Lower leg skin (tissue), 4 donors: Measurements from ENCODE around the gene COMT. TPM values are rescaled to one million over a fixed set of nuclear protein-coding genes. Genes with fewer than 3 reads are reported as not detected.

Source experiments
- DNase-seq, 2 donors: peaks; one replicate each; pipeline ENCODE4 v3.0.0-alpha.2; 2019; ENCODE audit warnings: low spot score in 2 of 2
- H3K4me3 ChIP-seq: fragments of 200-600 bp; sonication (generic); 2 replicates; pipeline ENCODE4 v1.5.1; 2017; ENCODE audit warnings: mild to moderate bottlenecking, low read depth; ENCODE audit not compliant: poor library complexity, severe bottlenecking
- POLR2A ChIP-seq, 2 donors: fragments of 450-650 bp; IDR thresholded peaks; one replicate each; pipeline ENCODE4 v1.6.1; 2016 to 2017; ENCODE audit warnings: antibody characterized with exemption in 2 of 2, mild to moderate bottlenecking in 1 of 2, moderate library complexity in 1 of 2
- WGBS, 2 donors: methylation state at CpG; one replicate each; pipeline ENCODE4 v1.1.5; 2018; 5-methylcytosine and 5-hydroxymethylcytosine counted together
- intact Hi-C: fragments of 100-400 bp; cut with DNase I; formaldehyde crosslinking; loops from one replicate; pipeline ENCODE4 v1.15.0; 2023; ENCODE audit warnings: low total_unique reads
- total RNA-seq, 4 donors: library from RNA; depleted of rRNA; stranded (reverse); fragments of >200 nt; gene quantifications; one replicate each; pipeline ENCODE4 v1.1.0, GENCODE V29; 2016
- TF ChIP-seq, protein P1 (sequence below), 3 donors: fragments of 450-650 bp; IDR thresholded peaks; one replicate each; pipeline ENCODE4 v1.5.1; 2016; ENCODE audit warnings: antibody characterized with exemption in 3 of 3, mild to moderate bottlenecking in 3 of 3, moderate library complexity in 2 of 3

COMT gene
- 100 to 1,000 TPM; 224 to 306 (median 272) TPM for total RNA-seq

DNA sequence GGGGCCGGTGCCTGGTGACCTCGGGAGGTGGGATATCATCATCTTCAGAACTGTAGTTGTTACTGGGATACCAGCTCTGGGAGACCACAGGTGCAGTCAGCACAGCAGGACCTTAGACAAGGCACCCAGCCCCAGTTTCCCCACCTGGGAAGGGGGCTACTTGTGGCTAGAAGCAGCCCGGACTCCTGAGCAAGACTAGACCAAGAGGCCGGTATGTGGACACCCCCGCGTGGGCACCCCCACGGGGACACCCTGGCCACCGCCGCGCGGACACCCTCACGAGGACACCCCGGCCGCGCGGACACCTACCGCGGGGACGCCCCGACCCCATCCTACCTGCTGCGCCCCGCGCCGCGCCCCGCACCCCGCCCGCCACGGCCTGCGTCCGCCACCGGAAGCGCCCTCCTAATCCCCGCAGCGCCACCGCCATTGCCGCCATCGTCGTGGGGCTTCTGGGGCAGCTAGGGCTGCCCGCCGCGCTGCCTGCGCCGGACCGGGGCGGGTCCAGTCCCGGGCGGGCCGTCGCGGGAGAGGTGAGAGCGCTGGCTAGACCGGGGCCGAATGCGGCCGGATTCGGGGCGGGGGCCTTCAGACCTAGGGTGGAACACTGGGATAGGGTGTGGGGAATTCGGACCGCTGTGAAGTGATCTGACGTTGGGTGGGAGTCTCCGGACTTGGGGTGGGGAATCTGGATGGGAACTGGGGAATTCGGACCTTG is at the start of gene COMT, which contains the start of gene TXNRD2:
TSS of gene COMT (plus strand) at position 408 of the 718 bp plus-strand sequence. CDS start 20,755 bp downstream, outside the sequence.
TSS of gene TXNRD2 (minus strand) at position 454 of the 718 bp plus-strand sequence. CDS start at position 439, 15 bp downstream.
- TF ChIP-seq POLR2A (IDR thresholded peaks at IDR 0.05): peak in 1 of 2 donors; percentile 21
- TF ChIP-seq, protein P1, sequence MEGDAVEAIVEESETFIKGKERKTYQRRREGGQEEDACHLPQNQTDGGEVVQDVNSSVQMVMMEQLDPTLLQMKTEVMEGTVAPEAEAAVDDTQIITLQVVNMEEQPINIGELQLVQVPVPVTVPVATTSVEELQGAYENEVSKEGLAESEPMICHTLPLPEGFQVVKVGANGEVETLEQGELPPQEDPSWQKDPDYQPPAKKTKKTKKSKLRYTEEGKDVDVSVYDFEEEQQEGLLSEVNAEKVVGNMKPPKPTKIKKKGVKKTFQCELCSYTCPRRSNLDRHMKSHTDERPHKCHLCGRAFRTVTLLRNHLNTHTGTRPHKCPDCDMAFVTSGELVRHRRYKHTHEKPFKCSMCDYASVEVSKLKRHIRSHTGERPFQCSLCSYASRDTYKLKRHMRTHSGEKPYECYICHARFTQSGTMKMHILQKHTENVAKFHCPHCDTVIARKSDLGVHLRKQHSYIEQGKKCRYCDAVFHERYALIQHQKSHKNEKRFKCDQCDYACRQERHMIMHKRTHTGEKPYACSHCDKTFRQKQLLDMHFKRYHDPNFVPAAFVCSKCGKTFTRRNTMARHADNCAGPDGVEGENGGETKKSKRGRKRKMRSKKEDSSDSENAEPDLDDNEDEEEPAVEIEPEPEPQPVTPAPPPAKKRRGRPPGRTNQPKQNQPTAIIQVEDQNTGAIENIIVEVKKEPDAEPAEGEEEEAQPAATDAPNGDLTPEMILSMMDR (IDR thresholded peaks at IDR 0.05): no peak
- intact Hi-C loops: no loop called here
- 2 to 4% methylated on average over 4 to 38 of the region's 63 CpGs for WGBS, 2 donors
- peak in 1 of 2 donors; percentile 93 for DNase-seq
- peak within 1 kb of the TSS; percentile 64 for H3K4me3 ChIP-seq

DNA sequence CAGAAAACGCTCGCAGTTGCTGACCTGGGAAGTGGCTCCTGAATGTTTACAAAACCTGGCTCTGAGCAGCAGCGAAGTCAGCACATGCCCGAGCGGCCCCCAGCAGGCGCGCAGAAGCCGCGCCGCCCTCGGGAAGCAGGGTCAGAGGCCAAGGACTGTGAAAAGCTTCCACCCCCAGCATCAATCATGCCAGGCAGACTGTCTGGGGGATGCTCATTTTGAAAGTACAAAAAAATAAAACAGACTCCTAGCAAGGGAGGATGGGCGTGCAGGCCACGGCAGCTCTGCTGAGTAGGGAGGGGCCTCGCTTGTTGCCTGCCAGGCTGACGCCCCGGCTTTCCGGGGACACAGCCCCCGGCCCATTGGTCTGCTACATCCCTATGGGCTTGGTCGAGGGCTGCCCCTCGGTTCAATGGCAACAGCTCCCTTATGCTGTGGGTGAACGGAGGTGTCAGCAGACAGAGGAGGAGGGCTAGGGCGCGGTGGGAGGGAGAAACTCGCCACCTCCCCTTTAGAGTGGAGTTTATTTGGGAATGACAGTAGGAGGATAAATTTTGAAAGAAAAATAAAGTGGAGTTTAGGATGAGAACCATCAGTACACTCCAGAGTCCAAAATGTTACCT is 49.2 kb upstream of the COMT start:
- H3K4me3 ChIP-seq: no peak overlapping the region
- TF ChIP-seq, protein P1 (IDR thresholded peaks at IDR 0.05): no peak
- no peak for TF ChIP-seq POLR2A (IDR thresholded peaks at IDR 0.05)
- no peak for DNase-seq
- intact Hi-C loops: no loop called here
- 38 to 46% methylated on average over 24 of the region's 24 CpGs for WGBS, 2 donors

DNA sequence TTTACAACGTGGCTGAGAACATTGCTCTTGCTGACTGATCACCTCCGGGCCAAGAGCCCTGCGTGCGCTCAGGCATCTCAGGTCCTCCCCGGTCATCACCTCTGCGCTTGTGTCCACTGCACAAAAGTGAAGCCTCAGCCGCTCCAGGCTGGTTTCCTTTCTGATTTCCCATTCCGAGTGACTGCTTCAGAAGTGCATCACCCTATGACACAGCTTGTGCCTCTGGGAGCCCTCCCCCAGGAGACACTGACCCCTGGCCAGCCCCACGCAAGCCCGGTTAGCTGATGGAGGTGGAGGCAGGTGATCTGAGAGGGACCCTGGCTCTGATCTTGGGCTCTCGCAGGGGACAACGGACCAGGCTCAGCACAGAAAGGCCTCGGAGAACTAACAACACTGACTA is 48.6 kb upstream of the COMT start:
- intact Hi-C loops: no loop called here
- DNase-seq: no peak
- TF ChIP-seq, protein P1 (IDR thresholded peaks at IDR 0.05): no peak
- WGBS, 2 donors: 89 to 91% methylated on average over 13 of the region's 13 CpGs
- no peak overlapping the region for H3K4me3 ChIP-seq

GRCh38 chr22:19893363-19893762 is 48.2 kb upstream of the COMT start:
- intact Hi-C loops: no loop called here
- DNase-seq: no peak
- no peak for TF ChIP-seq POLR2A (IDR thresholded peaks at IDR 0.05)
- TF ChIP-seq, protein P1 (IDR thresholded peaks at IDR 0.05): no peak
- WGBS, 2 donors: 93% methylated on average over 15 of the region's 15 CpGs
- no peak overlapping the region for H3K4me3 ChIP-seq

- H3K4me3 ChIP-seq: no peak overlapping the region
- TF ChIP-seq, protein P1 (IDR thresholded peaks at IDR 0.05): no peak
- TF ChIP-seq POLR2A (IDR thresholded peaks at IDR 0.05): no peak
- DNase-seq: no peak
- 90 to 92% methylated on average over 17 to 23 of the region's 23 CpGs for WGBS, 2 donors
- intact Hi-C loops: no loop called here
These were observed 46.3 kb upstream of the COMT start for GRCh38 chr22:19895160-19895849.
